Measurements from ENCODE around the gene ARRB2. TPM values are rescaled to one million over a fixed set of nuclear protein-coding genes. Genes with fewer than 3 reads are reported as not detected.
A peak's percentile ranks its signal among the peaks of the same experiment; 100 is the strongest.

Gene ARRB2
- total RNA-seq, 2 experiments from 2014 or later, result 210 to 226 TPM

GRCh38 chr17:4734857-4735475 is 24.5 kb downstream of the ARRB2 start:
- CTCF ChIA-PET, result interaction anchor here (1.5 kb wide), 2 partner anchors 55 to 154 kb away, joined by 4 to 5 read pairs; no protein-coding TSS in a partner anchor
- Mint-ChIP-seq H3K9me3 (no peaks in the 10 kb centered on the region), H3K4me3 (no peak overlapping the region), H3K27me3 (peaks cover 1% of the 10 kb centered on the region), H3K36me3 (peaks cover 3% of the 10 kb centered on the region), H3K4me1 (ENCODE audit: low read depth) (peaks cover 27% of the 10 kb centered on the region), H3K27ac (no peak overlapping the region)
- no peak for DNase-seq
- intact Hi-C loops (cut with micrococcal nuclease), result loop anchor here (5.0 kb wide), 2 partner anchors 212 to 368 kb away; partner anchors contain the start of genes PFN1 and UBE2G1
- POLR2A ChIA-PET, result no interaction called here

GRCh38 chr17:4735876-4736651 is 25.6 kb downstream of the ARRB2 start:
- intact Hi-C loops (cut with micrococcal nuclease), result no loop called here
- POLR2A ChIA-PET, result interaction anchor here (0.6 kb wide), 1 partner anchor 25 kb away, joined by 3 read pairs; no protein-coding TSS in a partner anchor
- no peak overlapping the region for H3K4me3 Mint-ChIP-seq
- peaks cover 27% of the 10 kb centered on the region for H3K4me1 Mint-ChIP-seq (ENCODE audit: low read depth)
- H3K9me3 Mint-ChIP-seq, result no peaks in the 10 kb centered on the region
- H3K27me3 Mint-ChIP-seq, result peaks cover 6% of the 10 kb centered on the region
- no peak for DNase-seq
- CTCF ChIA-PET, result interaction anchor here (0.6 to 1.5 kb wide), 4 partner anchors 12 to 153 kb away, joined by 3 to 5 read pairs (median 4); partner anchors contain the start of gene VMO1
- peaks cover 3% of the 10 kb centered on the region for H3K36me3 Mint-ChIP-seq
- no peak overlapping the region for H3K27ac Mint-ChIP-seq

- Mint-ChIP-seq H3K36me3 (no peaks in the 10 kb centered on the region), H3K27me3 (peaks cover 6% of the 10 kb centered on the region), H3K4me3 (peak overlapping the region; percentile 76), H3K27ac (no peak overlapping the region), H3K4me1 (ENCODE audit: low read depth) (peaks cover 21% of the 10 kb centered on the region), H3K9me3 (no peaks in the 10 kb centered on the region)
- intact Hi-C loops (cut with micrococcal nuclease), result no loop called here
- ChIA-PET POLR2A (interaction anchor here (1.4 kb wide), 1 partner anchor 52 kb away, joined by 7 read pairs; no protein-coding TSS in a partner anchor), CTCF (interaction anchor here (0.7 kb wide), 1 partner anchor 52 kb away, joined by 4 read pairs; no protein-coding TSS in a partner anchor)
- no peak for DNase-seq
These were observed 28.0 kb downstream of the ARRB2 start for GRCh38 chr17:4738136-4739121.

- CTCF ChIA-PET, result interaction anchor here (0.7 kb wide), 1 partner anchor 51 kb away, joined by 4 read pairs; no protein-coding TSS in a partner anchor
- Mint-ChIP-seq H3K4me1 (ENCODE audit: low read depth) (peaks cover 21% of the 10 kb centered on the region), H3K4me3 (peak within 1 kb of the TSS; percentile 76), H3K27ac (no peak within 1 kb of the TSS), H3K36me3 (no peaks in the 10 kb centered on the region), H3K27me3 (peaks cover 6% of the 10 kb centered on the region), H3K9me3 (no peaks in the 10 kb centered on the region)
- POLR2A ChIA-PET, result interaction anchor here (1.4 kb wide), 1 partner anchor 51 kb away, joined by 7 read pairs; no protein-coding TSS in a partner anchor
- DNase-seq, result peak; percentile 58
- intact Hi-C loops (cut with micrococcal nuclease), result no loop called here
These were observed 28.9 kb downstream of the ARRB2 start, which contains the start of the genes CXCL16 and ZMYND15 for GRCh38 chr17:4739122-4740024. Gene CXCL16 (minus strand): TSS chr17:4739928. CDS start chr17:4739339, 589 bp downstream. Gene ZMYND15 (plus strand): TSS chr17:4739833. CDS start chr17:4740549, 716 bp downstream.

- Mint-ChIP-seq H3K27me3 (peaks cover 6% of the 10 kb centered on the region), H3K4me1 (ENCODE audit: low read depth) (peaks cover 21% of the 10 kb centered on the region), H3K4me3 (peak overlapping the region; percentile 71), H3K9me3 (no peaks in the 10 kb centered on the region), H3K27ac (no peak overlapping the region), H3K36me3 (no peaks in the 10 kb centered on the region)
- POLR2A ChIA-PET, result interaction anchor here (1.4 kb wide), 1 partner anchor 50 kb away, joined by 7 read pairs; no protein-coding TSS in a partner anchor
- CTCF ChIA-PET, result no interaction called here
- intact Hi-C loops (cut with micrococcal nuclease), result no loop called here
- no peak for DNase-seq
These were observed 29.6 kb downstream of the ARRB2 start for GRCh38 chr17:4740025-4740351.

- Mint-ChIP-seq H3K4me3 (peak overlapping the region; percentile 71), H3K36me3 (no peaks in the 10 kb centered on the region), H3K27me3 (peaks cover 6% of the 10 kb centered on the region), H3K9me3 (no peaks in the 10 kb centered on the region), H3K4me1 (ENCODE audit: low read depth) (peaks cover 21% of the 10 kb centered on the region), H3K27ac (no peak overlapping the region)
- POLR2A ChIA-PET, result no interaction called here
- DNase-seq, result no peak
- intact Hi-C loops (cut with micrococcal nuclease), result no loop called here
- CTCF ChIA-PET, result interaction anchor here (1.7 kb wide), 1 partner anchor 49 kb away, joined by 5 read pairs; no protein-coding TSS in a partner anchor
These were observed 30.2 kb downstream of the ARRB2 start for GRCh38 chr17:4740584-4740983.

- POLR2A ChIA-PET, result no interaction called here
- intact Hi-C loops (cut with micrococcal nuclease), result no loop called here
- no peak for DNase-seq
- Mint-ChIP-seq H3K9me3 (no peaks in the 10 kb centered on the region), H3K4me1 (ENCODE audit: low read depth) (peaks cover 14% of the 10 kb centered on the region), H3K36me3 (no peaks in the 10 kb centered on the region), H3K4me3 (no peak overlapping the region), H3K27ac (no peak overlapping the region), H3K27me3 (peaks cover 6% of the 10 kb centered on the region)
- CTCF ChIA-PET, result interaction anchor here (0.7 to 1.7 kb wide), 2 partner anchors 48 to 162 kb away, joined by 3 to 5 read pairs; partner anchors contain the start of gene CHRNE
These were observed 31.1 kb downstream of the ARRB2 start for GRCh38 chr17:4741544-4741943.

- ChIA-PET POLR2A (no interaction called here), CTCF (interaction anchor here (0.7 to 1.7 kb wide), 2 partner anchors 48 to 161 kb away, joined by 3 to 5 read pairs; partner anchors contain the start of gene CHRNE)
- H3K27ac Mint-ChIP-seq, result no peak overlapping the region
- no peaks in the 10 kb centered on the region for H3K36me3 Mint-ChIP-seq
- H3K9me3 Mint-ChIP-seq, result no peaks in the 10 kb centered on the region
- peaks cover 6% of the 10 kb centered on the region for H3K27me3 Mint-ChIP-seq
- intact Hi-C loops (cut with micrococcal nuclease), result no loop called here
- no peak for DNase-seq
- peaks cover 14% of the 10 kb centered on the region for H3K4me1 Mint-ChIP-seq (ENCODE audit: low read depth)
- H3K4me3 Mint-ChIP-seq, result no peak overlapping the region
These were observed 31.7 kb downstream of the ARRB2 start for GRCh38 chr17:4742133-4742532.

GRCh38 chr17:4742629-4743028 is 32.2 kb downstream of the ARRB2 start:
- Mint-ChIP-seq H3K27me3 (peaks cover 6% of the 10 kb centered on the region), H3K27ac (no peak overlapping the region), H3K36me3 (no peaks in the 10 kb centered on the region), H3K9me3 (no peaks in the 10 kb centered on the region), H3K4me3 (no peak overlapping the region), H3K4me1 (ENCODE audit: low read depth) (peaks cover 17% of the 10 kb centered on the region)
- POLR2A ChIA-PET, result no interaction called here
- no peak for DNase-seq
- CTCF ChIA-PET, result no interaction called here
- intact Hi-C loops (cut with micrococcal nuclease), result no loop called here

GRCh38 chr17:4743216-4743615 is 32.8 kb downstream of the ARRB2 start:
- Mint-ChIP-seq H3K27ac (no peak overlapping the region), H3K4me3 (no peak overlapping the region), H3K9me3 (no peaks in the 10 kb centered on the region), H3K36me3 (no peaks in the 10 kb centered on the region), H3K4me1 (ENCODE audit: low read depth) (peaks cover 22% of the 10 kb centered on the region), H3K27me3 (peaks cover 5% of the 10 kb centered on the region)
- CTCF ChIA-PET, result no interaction called here
- POLR2A ChIA-PET, result no interaction called here
- intact Hi-C loops (cut with micrococcal nuclease), result no loop called here
- DNase-seq, result no peak

- no peak overlapping the region for H3K27ac Mint-ChIP-seq
- H3K4me3 Mint-ChIP-seq, result no peak overlapping the region
- H3K27me3 Mint-ChIP-seq, result peaks cover 5% of the 10 kb centered on the region
- H3K9me3 Mint-ChIP-seq, result no peaks in the 10 kb centered on the region
- H3K36me3 Mint-ChIP-seq, result no peaks in the 10 kb centered on the region
- no peak for DNase-seq
- CTCF ChIA-PET, result no interaction called here
- POLR2A ChIA-PET, result no interaction called here
- peaks cover 18% of the 10 kb centered on the region for H3K4me1 Mint-ChIP-seq (ENCODE audit: low read depth)
- intact Hi-C loops (cut with micrococcal nuclease), result no loop called here
These were observed 33.5 kb downstream of the ARRB2 start for GRCh38 chr17:4743898-4744297.

Data from activated CD4-positive, alpha-beta memory T cell treated with anti-CD3 and anti-CD28 coated beads for 36 hours (primary cell).